GM10248 (cell line): ENCODE measurements around the gene HARS2.
"Not testable (repeated sequence)": the region's sequence is repeated elsewhere in the genome, so short reads cannot be mapped to it uniquely, and the experiment has no call there.

Experiments
- CTCF ChIA-PET: fragments of 300-600 bp; sonication (Branson Sonifier 250); formaldehyde crosslinking; extraction: SDS; loops from one replicate; lab custom pipeline; 2021; ENCODE audit warnings: antibody characterized with exemption; lab: Yijun Ruan, JAX
- POLR2A ChIA-PET: fragments of 350-650 bp; sonication (Branson Sonifier 250); formaldehyde crosslinking; extraction: SDS; loops from one replicate; lab custom pipeline; 2020; ENCODE audit warnings: antibody characterized with exemption; lab: Yijun Ruan, JAX
- DNase-seq: peaks from one replicate; pipeline ENCODE4 v3.0.0; 2012; ENCODE audit errors: extremely low spot score
- TF ChIP-seq, protein P1 (sequence below): IDR thresholded peaks from 2 replicates; pipeline ENCODE4 v1.5.1; 2012; ENCODE audit warnings: mild to moderate bottlenecking, low read depth; ENCODE audit errors: extremely low read depth, missing control alignments, control extremely low read depth

HARS2 gene, protein sequence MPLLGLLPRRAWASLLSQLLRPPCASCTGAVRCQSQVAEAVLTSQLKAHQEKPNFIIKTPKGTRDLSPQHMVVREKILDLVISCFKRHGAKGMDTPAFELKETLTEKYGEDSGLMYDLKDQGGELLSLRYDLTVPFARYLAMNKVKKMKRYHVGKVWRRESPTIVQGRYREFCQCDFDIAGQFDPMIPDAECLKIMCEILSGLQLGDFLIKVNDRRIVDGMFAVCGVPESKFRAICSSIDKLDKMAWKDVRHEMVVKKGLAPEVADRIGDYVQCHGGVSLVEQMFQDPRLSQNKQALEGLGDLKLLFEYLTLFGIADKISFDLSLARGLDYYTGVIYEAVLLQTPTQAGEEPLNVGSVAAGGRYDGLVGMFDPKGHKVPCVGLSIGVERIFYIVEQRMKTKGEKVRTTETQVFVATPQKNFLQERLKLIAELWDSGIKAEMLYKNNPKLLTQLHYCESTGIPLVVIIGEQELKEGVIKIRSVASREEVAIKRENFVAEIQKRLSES

DNA sequence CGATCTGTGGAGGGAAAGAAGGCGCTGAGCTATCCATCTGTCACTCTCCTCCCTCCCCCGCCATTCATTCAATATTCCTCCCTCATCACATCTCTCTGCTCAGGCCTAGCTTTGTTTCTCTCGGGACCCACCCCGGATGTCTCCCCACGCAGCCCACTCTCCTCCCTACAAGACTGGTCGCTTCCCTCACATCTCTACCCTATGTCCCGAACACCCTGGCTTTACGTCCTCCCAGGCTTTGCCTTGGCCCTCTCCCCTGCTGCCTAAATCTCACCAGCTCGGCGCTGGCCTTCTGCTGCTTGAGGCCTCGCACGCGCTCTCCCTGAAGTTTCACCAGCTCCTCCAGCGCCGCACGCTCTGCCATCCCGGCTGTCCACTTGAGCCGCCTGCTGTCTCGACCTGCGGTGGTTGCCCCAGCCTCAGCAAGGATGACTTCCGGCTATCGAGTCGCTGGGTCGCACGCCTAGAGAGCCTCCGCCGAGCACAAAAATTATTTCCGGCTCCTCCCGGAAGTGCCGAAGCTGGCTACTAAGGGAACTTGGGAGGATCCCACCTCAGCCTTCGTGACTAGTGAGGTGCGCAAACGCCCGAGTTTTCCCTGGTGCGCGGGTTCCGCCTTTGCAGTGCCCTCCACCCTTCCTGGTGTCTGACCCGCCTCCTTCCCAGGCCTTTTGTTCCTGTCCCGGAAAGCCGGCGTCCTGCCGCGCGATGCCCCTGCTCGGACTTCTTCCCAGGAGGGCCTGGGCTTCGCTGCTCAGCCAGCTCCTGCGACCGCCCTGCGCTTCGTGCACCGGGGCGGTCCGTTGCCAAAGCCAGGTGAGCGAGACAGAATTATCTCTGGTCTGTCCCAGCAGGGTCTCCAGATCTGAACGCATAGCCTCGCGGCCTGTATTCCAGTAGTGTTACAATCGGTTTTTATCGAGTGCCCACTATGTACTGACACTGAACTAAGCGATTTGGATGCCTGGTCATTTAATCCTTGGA, at the start of gene HARS2, which contains the start of gene HARS1:
HARS2 (plus strand) TSS at position 515 of the 984 bp plus-strand sequence; CDS start at position 709, 194 bp downstream.
HARS1 (minus strand) TSS at position 430 of the 984 bp plus-strand sequence; CDS start at position 364, 66 bp downstream.
- peak; percentile 93 for DNase-seq
- TF ChIP-seq, protein P1, sequence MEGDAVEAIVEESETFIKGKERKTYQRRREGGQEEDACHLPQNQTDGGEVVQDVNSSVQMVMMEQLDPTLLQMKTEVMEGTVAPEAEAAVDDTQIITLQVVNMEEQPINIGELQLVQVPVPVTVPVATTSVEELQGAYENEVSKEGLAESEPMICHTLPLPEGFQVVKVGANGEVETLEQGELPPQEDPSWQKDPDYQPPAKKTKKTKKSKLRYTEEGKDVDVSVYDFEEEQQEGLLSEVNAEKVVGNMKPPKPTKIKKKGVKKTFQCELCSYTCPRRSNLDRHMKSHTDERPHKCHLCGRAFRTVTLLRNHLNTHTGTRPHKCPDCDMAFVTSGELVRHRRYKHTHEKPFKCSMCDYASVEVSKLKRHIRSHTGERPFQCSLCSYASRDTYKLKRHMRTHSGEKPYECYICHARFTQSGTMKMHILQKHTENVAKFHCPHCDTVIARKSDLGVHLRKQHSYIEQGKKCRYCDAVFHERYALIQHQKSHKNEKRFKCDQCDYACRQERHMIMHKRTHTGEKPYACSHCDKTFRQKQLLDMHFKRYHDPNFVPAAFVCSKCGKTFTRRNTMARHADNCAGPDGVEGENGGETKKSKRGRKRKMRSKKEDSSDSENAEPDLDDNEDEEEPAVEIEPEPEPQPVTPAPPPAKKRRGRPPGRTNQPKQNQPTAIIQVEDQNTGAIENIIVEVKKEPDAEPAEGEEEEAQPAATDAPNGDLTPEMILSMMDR: no peak
- ChIA-PET POLR2A (interaction anchor here (0.6 to 1.6 kb wide), 9 partner anchors 9 to 333 kb away, joined by 3 to 12 read pairs (median 4); partner anchors contain the start of genes IK, NDUFA2 and ZMAT2), CTCF (interaction anchor here (0.8 to 1.5 kb wide), 7 partner anchors 9 to 328 kb away, joined by 3 to 6 read pairs (median 3); no protein-coding TSS in a partner anchor)

DNA sequence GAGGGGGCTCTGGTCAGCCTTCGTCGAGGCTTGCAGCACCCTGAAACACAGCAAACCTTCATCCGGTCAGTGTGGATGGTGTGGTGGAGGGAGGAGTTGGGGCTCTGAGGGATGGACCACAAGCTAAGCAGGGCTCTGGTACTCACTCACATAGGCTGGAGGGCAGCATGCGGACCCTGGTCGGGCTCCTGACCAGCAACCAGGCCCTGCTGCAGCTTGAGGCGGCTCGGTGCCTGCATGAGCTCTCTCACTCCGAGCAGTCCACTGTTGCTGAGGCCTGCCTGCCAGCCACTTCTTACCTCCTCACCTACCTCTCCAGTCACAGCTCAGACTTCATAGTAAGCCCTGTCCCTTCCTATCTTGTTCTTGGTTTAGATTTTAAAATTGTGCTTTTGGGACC, 49.5 kb upstream of the HARS2 start:
- ChIA-PET POLR2A (interaction anchor here (1.2 kb wide), 1 partner anchor 11 kb away, joined by 3 read pairs; no protein-coding TSS in a partner anchor), CTCF (interaction anchor here (1.1 to 1.9 kb wide), 4 partner anchors 11 to 75 kb away, joined by 3 to 4 read pairs (median 4); no protein-coding TSS in a partner anchor)
- TF ChIP-seq, protein P1: no peak
- no peak for DNase-seq

DNA sequence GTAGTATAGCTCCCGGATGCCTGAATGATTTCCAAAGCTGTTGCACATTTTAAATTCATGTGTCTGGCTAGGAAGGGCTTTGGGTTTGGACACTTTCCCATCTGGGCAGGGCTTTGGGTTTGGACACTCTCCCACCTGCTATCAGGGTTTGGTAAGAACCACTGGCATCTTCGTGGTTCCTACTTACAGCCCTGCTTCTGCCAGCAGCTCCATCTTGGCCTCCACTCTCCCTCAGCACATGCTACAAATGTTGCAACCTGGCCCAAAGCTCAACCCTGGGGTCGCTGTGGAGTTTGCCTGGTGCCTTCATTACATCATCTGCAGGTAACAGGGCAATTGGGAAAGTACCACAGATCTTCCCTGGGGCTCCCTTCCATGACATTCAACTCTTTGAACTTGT, 48.5 kb upstream of the HARS2 start:
- TF ChIP-seq, protein P1: no peak
- ChIA-PET CTCF (interaction anchor here (0.8 to 2.4 kb wide), 5 partner anchors 7 to 73 kb away, joined by 3 to 12 read pairs (median 4); no protein-coding TSS in a partner anchor), POLR2A (interaction anchor here (1.2 kb wide), 1 partner anchor 10 kb away, joined by 3 read pairs; no protein-coding TSS in a partner anchor)
- DNase-seq: no peak

DNA sequence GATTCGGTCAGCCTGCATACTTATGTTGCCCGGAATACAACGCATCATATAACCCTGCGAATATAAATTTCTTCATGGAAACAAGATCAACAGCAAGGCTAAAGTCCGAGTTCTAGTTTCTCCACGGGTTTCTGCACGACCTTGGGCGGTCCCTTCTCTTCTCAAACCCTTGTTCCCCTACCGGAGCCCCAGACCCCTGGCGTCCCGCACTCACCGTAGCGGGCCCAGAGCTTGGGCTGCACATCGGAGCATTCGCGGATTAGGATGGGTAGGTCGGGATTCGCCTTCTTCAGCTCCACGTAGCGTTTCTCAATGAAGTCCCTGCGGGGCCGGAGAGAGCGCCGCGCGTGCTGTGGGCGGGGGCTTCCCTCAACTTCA, 44.2 kb upstream of the HARS2 start:
- TF ChIP-seq, protein P1: no peak
- DNase-seq: no peak
- CTCF ChIA-PET: interaction anchor here (0.8 to 3.7 kb wide), 14 partner anchors 8 to 920 kb away, joined by 3 to 18 read pairs (median 3); partner anchors contain the start of genes ANKHD1 and WDR55
- POLR2A ChIA-PET: interaction anchor here (0.9 to 2.1 kb wide), 11 partner anchors 8 to 245 kb away, joined by 3 to 14 read pairs (median 4); partner anchors contain the start of genes ANKHD1, CD14, HARS1 and HARS2

DNA sequence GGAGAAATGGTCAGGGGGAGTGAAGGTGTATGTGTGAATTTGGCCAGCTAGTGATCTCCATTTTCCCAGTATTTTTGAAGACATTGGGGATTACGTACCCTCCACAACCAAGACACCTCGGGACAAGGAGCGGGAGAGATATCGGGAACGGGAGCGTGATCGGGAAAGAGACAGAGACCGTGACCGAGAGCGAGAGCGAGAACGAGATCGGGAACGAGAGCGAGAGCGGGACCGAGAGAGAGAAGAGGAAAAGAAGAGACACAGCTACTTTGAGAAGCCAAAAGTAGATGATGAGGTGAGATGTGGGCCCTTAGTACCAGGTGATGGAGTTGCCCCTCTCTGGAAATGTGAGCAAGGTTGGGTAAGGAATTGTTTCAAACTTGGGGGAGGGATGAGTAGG, 32.4 kb upstream of the HARS2 start:
- TF ChIP-seq, protein P1: no peak
- CTCF ChIA-PET: interaction anchor here (1.1 to 1.4 kb wide), 2 partner anchors 10 to 287 kb away, joined by 3 to 4 read pairs; no protein-coding TSS in a partner anchor
- POLR2A ChIA-PET: interaction anchor here (0.7 kb wide), 1 partner anchor 11 kb away, joined by 3 read pairs; the partner anchor contains the start of genes IK and NDUFA2

DNA sequence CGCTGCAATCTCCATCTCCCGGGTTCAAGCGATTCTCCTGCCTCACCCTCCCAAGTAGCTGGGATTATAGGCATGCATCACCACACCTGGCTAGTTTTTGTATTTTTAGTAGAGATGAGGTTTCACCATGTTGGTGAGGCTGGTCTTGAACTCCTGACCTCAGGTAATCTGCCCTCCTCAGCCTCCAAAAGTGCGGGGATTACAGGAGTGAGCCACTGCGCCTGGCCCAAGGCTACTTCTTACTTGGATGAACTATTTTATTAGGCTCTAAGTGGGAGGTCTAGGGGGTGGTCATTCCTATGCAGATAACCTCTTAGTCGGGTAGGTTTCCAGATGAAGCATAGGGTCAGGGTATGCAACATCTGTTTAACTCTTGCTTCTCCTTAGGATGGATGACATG, 30.9 kb upstream of the HARS2 start:
- CTCF ChIA-PET, DNase-seq, POLR2A ChIA-PET: not testable (repeated sequence)

More for the DNA sequence above, 32.4 kb upstream of the HARS2 start:
- no peak for DNase-seq
